Ovary (tissue), 3 donors: ENCODE data around the gene COPZ2.

Experiments
- CTCF ChIP-seq, 3 donors: fragments of 450-650 bp in 2 of 3; fragments of 200-600 bp in 1 of 3; IDR thresholded peaks; one replicate each; pipeline versions ENCODE4 v1.5.1 to v1.8.0; 2016 to 2022; ENCODE audit warnings: antibody characterized with exemption in 3 of 3, mild to moderate bottlenecking in 1 of 3
- POLR2A ChIP-seq: fragments of 450-650 bp; IDR thresholded peaks from one replicate; pipeline ENCODE4 v1.6.1; 2017; ENCODE audit warnings: antibody characterized with exemption, mild to moderate bottlenecking, moderate library complexity
- donor health status: DM: no; HTN: no; CAD: no.

- TF ChIP-seq CTCF (IDR thresholded peaks at IDR 0.05) (no peak), POLR2A (no peak)
Measured at GRCh38 chr17:47987240-47987835, 50.3 kb downstream of the COPZ2 start.
